GM19372 (cell line): ENCODE measurements around the gene CTRB1.
"Not testable (repeated sequence)": the region's sequence is repeated elsewhere in the genome, so short reads cannot be mapped to it uniquely, and the experiment has no call there.

Experiments
- ATAC-seq: cut with Tn5 transposase; IDR thresholded peaks from one replicate; pipeline ENCODE4 v1.9.1; 2021; ENCODE audit warnings: mild to moderate bottlenecking, low read depth, moderate library complexity; ENCODE audit not compliant: unreplicated experiment

CTRB1 gene

GRCh38 chr16:75238132-75238852, 19.5 kb downstream of the CTRB1 start:
- no peak for ATAC-seq

GRCh38 chr16:75238853-75239541, 20.2 kb downstream of the CTRB1 start:
- no peak for ATAC-seq

- no peak for ATAC-seq
These were observed 20.8 kb downstream of the CTRB1 start for GRCh38 chr16:75239542-75240122.

- not testable (repeated sequence) for ATAC-seq
These were observed 21.8 kb downstream of the CTRB1 start for GRCh38 chr16:75240633-75241032.

DNA sequence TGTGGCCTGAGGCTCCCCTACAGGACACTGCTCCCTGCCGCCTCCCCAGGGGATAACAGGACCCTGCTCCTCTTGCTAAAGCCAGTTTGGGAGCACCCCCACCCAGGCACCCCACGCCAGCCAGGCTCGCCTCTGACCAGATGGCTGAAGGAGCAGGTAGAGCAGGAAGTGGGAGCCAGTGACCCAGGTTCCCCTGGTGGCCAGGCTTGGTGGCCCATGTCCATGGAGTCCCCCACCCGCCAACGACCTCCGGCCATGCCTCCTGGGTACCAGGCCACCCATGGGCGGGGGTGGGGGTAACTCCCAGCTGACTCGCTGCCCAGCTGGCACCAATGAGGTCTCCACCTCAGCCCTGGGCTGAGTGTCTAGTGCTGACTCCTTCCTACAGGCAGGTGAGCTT, 22.6 kb downstream of the CTRB1 start:
- ATAC-seq, result no peak

DNA sequence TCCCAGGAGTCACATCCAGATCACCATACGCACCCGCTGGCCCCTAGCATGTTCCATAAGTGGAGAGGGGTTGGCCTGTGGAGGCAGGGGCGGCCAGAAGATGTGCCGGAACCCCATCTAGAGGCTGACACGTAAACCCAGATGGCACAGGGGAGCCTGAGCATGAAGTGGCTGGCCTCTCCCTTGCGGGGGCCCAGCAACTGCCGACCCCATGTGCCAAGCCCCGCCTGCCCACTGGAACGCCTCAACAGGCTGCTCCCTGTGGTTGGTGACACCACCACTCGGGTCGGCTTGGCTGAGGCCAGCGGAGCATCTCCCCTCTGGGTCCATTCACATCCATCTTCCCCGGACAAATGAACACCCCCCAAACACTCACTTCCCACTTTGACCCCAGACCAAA, 23.2 kb downstream of the CTRB1 start:
- ATAC-seq, result no peak

- not testable (repeated sequence) for ATAC-seq
These were observed 23.8 kb downstream of the CTRB1 start for GRCh38 chr16:75242436-75243078.

- no peak for ATAC-seq
These were observed 25.0 kb downstream of the CTRB1 start for GRCh38 chr16:75243667-75244224.

DNA sequence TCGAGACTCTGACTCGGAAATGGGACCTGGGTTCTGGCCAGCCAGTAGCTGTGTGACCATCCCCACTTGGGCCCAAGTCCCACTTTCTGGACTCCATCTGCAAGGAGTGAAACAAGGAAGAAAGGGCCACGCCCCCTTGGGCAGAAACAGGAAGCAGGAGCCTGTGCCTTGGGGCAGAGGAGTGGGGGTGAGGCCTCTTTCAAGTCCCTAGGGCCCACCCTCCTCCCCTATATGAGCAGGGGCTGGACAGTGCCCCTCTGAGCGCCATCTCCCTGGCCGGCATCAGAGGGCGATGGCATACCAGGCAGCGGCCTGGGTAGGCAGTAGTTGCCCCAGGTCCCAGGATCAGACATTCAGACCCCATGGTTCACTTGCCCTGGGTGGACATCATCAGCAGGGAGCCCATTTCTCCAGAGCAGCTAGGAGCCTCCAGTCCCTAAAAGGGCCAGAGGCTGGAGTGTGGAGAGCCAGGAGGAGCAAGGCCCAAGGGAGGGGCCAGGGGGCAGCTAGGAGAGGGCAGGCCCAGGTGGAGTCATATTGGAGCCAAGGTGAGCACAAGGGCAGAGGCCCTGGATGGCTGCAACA, 25.5 kb downstream of the CTRB1 start:
- no peak for ATAC-seq

- no peak for ATAC-seq
These were observed 26.3 kb downstream of the CTRB1 start for GRCh38 chr16:75244844-75245758.

DNA sequence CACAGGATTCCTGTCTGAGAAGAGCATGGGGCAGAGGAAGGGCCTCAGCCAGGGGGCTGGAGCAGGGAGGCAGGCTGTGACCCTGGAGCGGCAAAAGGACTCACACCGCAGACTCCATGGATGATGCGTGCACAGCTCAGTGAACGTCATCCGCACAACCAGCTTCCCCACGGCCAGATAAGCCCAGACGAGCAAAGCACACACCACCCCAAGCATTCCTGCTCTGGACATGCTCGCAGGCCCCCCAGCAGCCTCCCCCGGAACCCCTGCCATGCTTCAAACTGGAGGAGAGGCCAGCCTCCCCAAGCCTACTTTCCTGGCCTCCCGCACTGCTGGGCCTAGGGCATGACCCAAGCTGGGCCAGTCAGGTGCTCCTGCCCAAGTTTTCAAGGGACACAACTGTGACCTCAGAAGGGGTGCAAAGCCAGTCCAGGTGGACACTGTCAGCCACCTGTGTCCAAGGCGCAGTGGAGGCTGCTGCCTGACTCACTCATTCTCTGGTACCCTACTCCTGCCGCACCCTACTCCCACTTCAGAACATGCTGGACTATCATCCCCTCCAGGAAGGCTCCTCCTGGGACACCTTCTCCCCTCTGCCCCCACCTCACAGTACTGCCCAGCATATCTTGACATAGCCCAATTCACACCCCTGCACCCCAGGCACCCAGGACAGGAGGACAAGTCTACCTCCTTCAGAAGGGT, 27.9 kb downstream of the CTRB1 start:
- ATAC-seq, result no peak

GRCh38 chr16:75247249-75247648, 28.5 kb downstream of the CTRB1 start:
- ATAC-seq, result no peak

DNA sequence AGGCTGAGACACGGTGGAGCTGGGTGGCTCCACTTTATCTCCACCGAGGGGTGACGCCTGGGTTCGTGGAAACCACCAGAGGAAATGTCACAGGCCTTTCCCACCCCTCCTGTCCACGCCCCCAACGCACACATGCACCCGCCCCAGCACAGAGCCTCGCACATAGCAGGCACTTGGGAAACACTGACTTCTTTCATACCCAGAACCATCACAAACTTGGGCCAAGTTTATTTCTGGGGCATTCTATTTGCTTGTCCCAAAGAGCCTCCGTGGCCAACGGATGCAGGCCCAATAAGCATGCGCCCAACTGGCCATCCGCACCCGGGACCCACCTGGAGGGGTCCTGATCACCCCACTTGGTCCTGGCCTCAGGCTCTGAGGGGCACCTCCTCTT, 29.4 kb downstream of the CTRB1 start:
- no peak for ATAC-seq

- no peak for ATAC-seq
These were observed 30.0 kb downstream of the CTRB1 start for GRCh38 chr16:75248536-75249380.

GRCh38 chr16:75249441-75249840, 30.7 kb downstream of the CTRB1 start:
- ATAC-seq, result no peak

- no peak for ATAC-seq
These were observed 31.5 kb downstream of the CTRB1 start for GRCh38 chr16:75250089-75250808.

GRCh38 chr16:75250809-75251279, 32.1 kb downstream of the CTRB1 start:
- peak; percentile 37 for ATAC-seq
